ENCODE results near the gene TLR10.

The TLR10 gene

DNA sequence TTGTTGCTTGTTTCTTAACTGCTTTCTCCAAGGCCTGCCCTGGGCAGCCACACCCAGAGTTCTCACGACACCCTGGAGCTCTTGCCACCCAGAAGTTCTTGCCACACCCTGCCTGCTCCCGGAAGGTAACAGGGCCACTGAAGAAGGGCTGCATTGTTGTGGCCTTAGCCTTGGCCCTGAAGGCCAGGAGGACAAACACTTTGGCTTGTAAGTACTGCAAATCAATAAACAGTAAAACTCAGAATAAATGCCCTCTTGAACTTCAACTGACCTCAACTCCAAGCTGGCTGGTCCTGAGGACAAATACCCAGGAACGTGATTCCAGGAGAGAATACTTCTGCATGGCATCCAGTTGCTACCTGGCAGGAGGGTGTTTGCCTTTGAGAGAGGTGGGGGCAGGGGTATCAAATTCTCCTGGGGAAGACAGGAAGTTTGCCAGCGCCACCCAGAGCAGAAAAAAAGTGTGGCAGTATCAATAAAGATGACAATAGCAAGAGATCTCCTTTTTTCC, 54.1 kb downstream of the TLR10 start:
- DNase-seq (ENCODE audit: low read depth, low spot score), result peak; percentile 38

DNA sequence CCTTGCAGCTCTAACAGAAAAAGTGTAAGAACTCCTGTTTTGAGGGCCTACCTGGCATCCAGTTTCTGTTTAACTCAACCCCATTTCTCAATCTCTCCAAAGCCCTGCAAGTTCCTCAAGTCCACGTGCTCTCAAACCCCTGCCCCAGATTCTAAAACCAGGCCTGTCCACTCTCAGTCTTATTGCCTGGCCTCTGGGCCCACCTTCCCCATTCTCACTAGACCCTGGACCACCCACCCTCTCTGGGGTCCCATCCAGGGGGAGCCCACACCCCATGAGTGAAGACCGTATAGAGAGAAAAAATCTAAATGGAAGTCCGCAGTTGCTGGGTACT, 58.3 kb downstream of the TLR10 start:
- DNase-seq (ENCODE audit: low read depth, low spot score), result no peak

DNA sequence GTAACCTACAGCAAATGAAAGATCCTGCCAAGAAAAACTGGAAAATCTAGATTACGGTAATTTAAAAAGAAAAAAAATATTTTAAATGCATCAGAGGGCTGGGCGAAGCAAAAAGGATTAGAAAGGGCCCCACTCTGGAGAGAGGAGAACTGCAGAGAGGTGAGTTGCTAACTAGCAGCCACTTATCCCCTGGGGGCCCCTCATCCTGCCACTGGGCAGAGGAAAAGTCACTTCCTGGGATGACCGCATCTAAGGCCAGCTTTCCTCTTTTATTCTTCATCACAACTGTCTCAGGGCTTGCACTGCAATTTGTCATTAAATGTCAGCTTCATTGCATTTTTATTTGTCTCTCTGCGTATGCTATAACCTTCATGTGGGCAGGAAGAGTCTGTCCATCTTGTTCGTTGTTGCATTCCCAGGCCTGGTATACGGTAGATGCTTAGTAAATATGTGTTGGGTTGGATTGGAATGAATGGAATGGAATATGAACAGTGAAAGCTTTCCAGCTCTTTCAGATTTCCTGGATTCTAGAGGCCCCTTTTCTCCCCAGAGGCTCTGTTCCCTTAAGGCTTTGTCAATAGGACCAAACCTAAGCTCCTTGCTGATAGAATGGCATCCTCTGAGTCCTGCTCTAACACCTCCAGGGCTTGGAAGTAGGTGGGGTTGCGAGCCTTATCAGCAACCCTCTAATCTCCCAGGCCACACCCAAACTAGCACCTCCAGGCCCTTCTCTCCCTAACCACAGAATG, 58.9 kb downstream of the TLR10 start:
- DNase-seq (ENCODE audit: low read depth, low spot score), result no peak

DNA sequence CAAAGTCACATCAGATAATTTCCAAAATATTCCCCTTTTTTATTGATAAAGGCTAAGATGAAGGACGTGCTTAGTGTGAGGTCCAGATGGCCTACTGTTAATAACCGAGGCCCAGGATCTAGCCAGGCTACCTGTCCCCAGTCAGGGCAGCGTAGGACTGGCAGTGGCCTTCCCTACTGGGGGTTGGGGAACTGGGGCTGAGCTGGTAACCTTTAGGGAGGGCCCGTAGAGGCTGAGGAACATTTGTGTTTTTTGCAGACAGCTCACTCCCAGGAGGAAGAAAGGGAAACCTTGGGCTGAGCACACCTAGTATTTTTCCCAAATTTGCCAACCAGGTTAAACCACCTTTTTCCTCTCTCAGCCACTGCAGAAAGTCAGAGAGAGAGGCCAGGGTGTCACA, 59.7 kb downstream of the TLR10 start:
- DNase-seq (ENCODE audit: low read depth, low spot score), result no peak

All from iPS DF 19.7 (cell line).